Right ventricle myocardium inferior (tissue), 1 donor: ENCODE data around the gene CAST. TPM values are rescaled to one million over a fixed set of nuclear protein-coding genes. Genes with fewer than 3 reads are reported as not detected.

Experiments
- ATAC-seq: fragments of 200-7000 bp; cut with Tn5 transposase; one replicate; pipeline ENCODE4 v1.9.1; 2020; ENCODE audit warnings: mild to moderate bottlenecking, moderate library complexity
- DNase-seq: peaks from one replicate; pipeline ENCODE4 v3.0.0; 2021; ENCODE audit errors: missing footprints
- intact Hi-C: fragments of 100-400 bp; cut with DNase I; formaldehyde crosslinking; loops from one replicate; pipeline ENCODE4 v1.11.0; 2022
- total RNA-seq: library from RNA; stranded (reverse); fragmentation: NEBNext Ultra II Directional; extraction: Animal tissue kit (Norgen Biotek cat#: 25700); gene quantifications from one replicate; pipeline ENCODE4 v1.2.1, GENCODE V29; 2021
- donor health status: DM: no; HTN: yes; CAD: no; lungs with severe emphysema.

Gene CAST
- total RNA-seq, 1 donor from 2014 or later = 461 TPM

GRCh38 chr5:96660971-96661854 lies 963 bp upstream of the CAST start:
- no peak for ATAC-seq
- intact Hi-C loops = loop anchor here (5.0 to 10.0 kb wide), 3 partner anchors 46 to 276 kb away; partner anchors contain the start of gene LNPEP
- DNase-seq = peak; percentile 53

GRCh38 chr5:96662725-96663518 lies 746 bp downstream of the CAST start:
- intact Hi-C loops = loop anchor here (2.0 to 10.0 kb wide), 5 partner anchors 40 to 274 kb away; partner anchors contain the start of gene LNPEP

GRCh38 chr5:96663608-96664007 lies 1.4 kb downstream of the CAST start:
- intact Hi-C loops = loop anchor here (2.0 to 10.0 kb wide), 5 partner anchors 39 to 274 kb away; partner anchors contain the start of gene LNPEP
- DNase-seq (no peak), ATAC-seq (no peak)

More at GRCh38 chr5:96662725-96663518, 746 bp downstream of the CAST start:
- peak; percentile 97 for DNase-seq
- peak; percentile 93 for ATAC-seq

- DNase-seq = no peak
- intact Hi-C loops = loop anchor here (5.0 to 10.0 kb wide), 3 partner anchors 50 to 273 kb away; partner anchors contain the start of gene LNPEP
- ATAC-seq = no peak
Measured at GRCh38 chr5:96664669-96665068, 2.5 kb downstream of the CAST start.

- intact Hi-C loops = loop anchor here (10.0 kb wide), 1 partner anchor 54 kb away; no protein-coding TSS in a partner anchor
- ATAC-seq (peak; percentile 27), DNase-seq (no peak)
Measured at GRCh38 chr5:96668725-96669124, 6.5 kb downstream of the CAST start.

- DNase-seq (no peak), ATAC-seq (no peak)
- intact Hi-C loops = loop anchor here (10.0 kb wide), 1 partner anchor 55 kb away; no protein-coding TSS in a partner anchor
Measured at GRCh38 chr5:96669909-96670308, 7.7 kb downstream of the CAST start.

GRCh38 chr5:96671441-96671840 lies 9.3 kb downstream of the CAST start:
- no peak for DNase-seq
- intact Hi-C loops = no loop called here
- no peak for ATAC-seq

- DNase-seq (no peak), ATAC-seq (no peak)
- intact Hi-C loops = no loop called here
Measured at GRCh38 chr5:96673127-96673526, 11.0 kb downstream of the CAST start.

GRCh38 chr5:96675882-96676281 lies 13.7 kb downstream of the CAST start:
- intact Hi-C loops = no loop called here
- ATAC-seq (no peak), DNase-seq (no peak)

GRCh38 chr5:96677496-96677895 lies 15.3 kb downstream of the CAST start:
- ATAC-seq (no peak), DNase-seq (no peak)
- intact Hi-C loops = no loop called here

- DNase-seq = no peak
- no peak for ATAC-seq
- intact Hi-C loops = no loop called here
Measured at GRCh38 chr5:96679293-96679692, 17.1 kb downstream of the CAST start.

GRCh38 chr5:96680759-96681470 lies 18.7 kb downstream of the CAST start:
- DNase-seq (no peak), ATAC-seq (no peak)
- intact Hi-C loops = no loop called here

GRCh38 chr5:96683392-96683791 lies 21.2 kb downstream of the CAST start:
- DNase-seq = no peak
- ATAC-seq = no peak
- intact Hi-C loops = no loop called here

- intact Hi-C loops = no loop called here
- no peak for ATAC-seq
- DNase-seq = no peak
Measured at GRCh38 chr5:96683810-96684209, 21.6 kb downstream of the CAST start.

GRCh38 chr5:96687080-96687479 lies 24.9 kb downstream of the CAST start:
- intact Hi-C loops = loop anchor here (5.0 kb wide), 1 partner anchor 75 kb away; no protein-coding TSS in a partner anchor
- ATAC-seq = no peak

GRCh38 chr5:96687812-96688453 lies 25.8 kb downstream of the CAST start:
- DNase-seq (no peak), ATAC-seq (peak; percentile 80)
- intact Hi-C loops = loop anchor here (5.0 kb wide), 1 partner anchor 76 kb away; no protein-coding TSS in a partner anchor

More at GRCh38 chr5:96687080-96687479, 24.9 kb downstream of the CAST start:
- DNase-seq = no peak

- intact Hi-C loops = no loop called here
- no peak for ATAC-seq
- DNase-seq = no peak
Measured at GRCh38 chr5:96690861-96691260, 28.7 kb downstream of the CAST start.
